ENCODE measurements around the gene TSPYL6. TPM values are rescaled to one million over a fixed set of nuclear protein-coding genes. Genes with fewer than 3 reads are reported as not detected.

TSPYL6 gene
- polyA plus RNA-seq (2011; rRNA removed) = not detected in 2 replicates
- polyA plus RNA-seq (2012; cell fraction: cytosol; rRNA removed) = not detected in 2 replicates
- polyA plus RNA-seq (2012; cell fraction: nucleus; rRNA removed) = not detected in 2 replicates
- not detected in 3 replicates for polyA plus RNA-seq (2017; fragmentation: RNase III; extraction: RNeasy Plus Mini Kit Qiagen cat#74134 plus additional on column Dnase treatment)
- polyA minus RNA-seq (2011; rRNA and poly(A)+ RNA removed) = not detected in 2 replicates

DNA sequence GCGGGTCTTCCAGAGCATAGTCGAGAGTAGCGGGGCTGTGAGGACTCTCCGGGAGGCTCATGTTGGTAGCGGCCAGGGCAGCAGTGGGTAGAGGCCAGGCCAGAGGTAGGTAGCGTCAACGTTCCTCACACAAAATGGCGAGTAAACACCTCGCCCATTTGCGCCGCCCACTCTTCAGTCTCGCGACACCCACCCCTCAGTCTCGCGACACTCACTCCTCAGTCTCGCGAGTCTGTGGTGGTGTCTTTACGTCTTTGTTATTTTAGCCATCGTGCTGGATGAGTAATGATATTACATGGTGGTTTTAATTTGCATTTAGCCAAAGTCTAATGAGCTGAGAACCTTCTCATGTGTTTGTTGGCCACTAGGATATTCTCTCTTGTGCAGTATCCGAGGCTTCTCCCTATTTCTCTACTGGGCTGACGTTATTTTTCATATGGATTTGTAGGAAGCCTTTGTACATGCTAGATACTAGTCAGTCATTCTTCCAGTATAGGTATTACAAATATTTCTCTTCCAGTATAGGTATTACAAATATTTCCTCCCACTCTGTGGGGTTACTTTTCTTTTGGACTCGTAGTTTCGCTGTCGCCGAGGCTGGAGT is at the start of gene TSPYL6:
TSS of gene TSPYL6 (minus strand) at position 139 of the 604 bp plus-strand sequence. CDS start at position 61, 78 bp downstream.
- Histone ChIP-seq H3K4me2 (no peak within 1 kb of the TSS), H3K9me3 (no peaks in the 10 kb centered on the region), H3K4me3 (no peak within 1 kb of the TSS), H3K4me1 (peaks cover under 1% of the 10 kb centered on the region; the same call in 2 of the 3 replicates), H3K27ac (no peak within 1 kb of the TSS)
- CTCF ChIA-PET = no interaction called here
- TF ChIP-seq POLR2A (IDR thresholded peaks at IDR 0.05; ENCODE audit: low read length) (no peak), POLR2AphosphoS2 (conservative IDR thresholded peaks at IDR 0.05; ENCODE audit: low read length) (no peak), FOXS1 (CRISPR knock-in tag; IDR thresholded peaks at IDR 0.05) (no peak), HOXB5 (CRISPR knock-in tag; IDR thresholded peaks at IDR 0.05) (no peak), FOSL2 (IDR thresholded peaks at IDR 0.05) (no peak), FOSL2 (CRISPR knock-in tag; IDR thresholded peaks at IDR 0.05) (no peak), KDM1A (IDR thresholded peaks at IDR 0.05; ENCODE audit: low read depth) (no peak), RFX5 (IDR thresholded peaks at IDR 0.05) (no peak), JUNB (IDR thresholded peaks at IDR 0.05) (no peak), RAD21 (conservative IDR thresholded peaks at IDR 0.05 in 1 of 2, IDR thresholded peaks at IDR 0.05 in 1 of 2) (no peak), RARB (CRISPR knock-in tag; IDR thresholded peaks at IDR 0.05) (no peak), BHLHE40 (IDR thresholded peaks at IDR 0.05; ENCODE audit: low read depth, low read length) (no peak)
- TF ChIP-seq, protein P1, sequence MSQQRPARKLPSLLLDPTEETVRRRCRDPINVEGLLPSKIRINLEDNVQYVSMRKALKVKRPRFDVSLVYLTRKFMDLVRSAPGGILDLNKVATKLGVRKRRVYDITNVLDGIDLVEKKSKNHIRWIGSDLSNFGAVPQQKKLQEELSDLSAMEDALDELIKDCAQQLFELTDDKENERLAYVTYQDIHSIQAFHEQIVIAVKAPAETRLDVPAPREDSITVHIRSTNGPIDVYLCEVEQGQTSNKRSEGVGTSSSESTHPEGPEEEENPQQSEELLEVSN (IDR thresholded peaks at IDR 0.05; ENCODE audit: borderline replicate concordance, low read depth) = no peak
- 85% methylated on average over 25 of the region's 25 CpGs for WGBS (ENCODE audit: missing lambda C conversion rate)
- POLR2A ChIA-PET = no interaction called here
- no peak for DNase-seq (ENCODE audit: low read depth in 1 of 2, low spot score in 1 of 2)
- no peak for FAIRE-seq
- no peak for ATAC-seq

DNA sequence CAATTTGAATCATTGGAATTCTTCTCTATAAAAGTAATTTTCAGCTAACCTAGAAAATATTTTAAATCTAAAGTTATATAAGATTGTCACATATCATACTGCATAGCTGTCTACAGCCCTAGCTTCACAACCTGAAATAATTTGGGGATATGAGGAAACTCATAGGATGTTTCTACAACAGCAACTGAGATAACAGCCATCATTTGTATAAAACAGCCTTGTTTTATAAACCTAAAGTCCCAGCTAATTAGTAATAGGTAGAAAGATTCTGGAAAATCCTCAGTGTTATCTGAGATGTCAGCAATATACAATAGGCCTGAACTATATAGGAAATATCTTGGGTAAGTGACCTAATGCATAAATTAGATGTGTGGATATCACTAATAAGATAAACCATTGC is 47.6 kb upstream of the TSPYL6 start:
- TF ChIP-seq CBX8 (IDR thresholded peaks at IDR 0.05) (no peak), HEYL (CRISPR knock-in tag; IDR thresholded peaks at IDR 0.05) (no peak), JUNB (IDR thresholded peaks at IDR 0.05) (no peak), HOXA7 (CRISPR knock-in tag; IDR thresholded peaks at IDR 0.05) (no peak), ZNF302 (CRISPR knock-in tag; IDR thresholded peaks at IDR 0.05) (no peak), MAFK (IDR thresholded peaks at IDR 0.05; ENCODE audit: partially characterized antibody) (no peak), POLR2A (IDR thresholded peaks at IDR 0.05; ENCODE audit: low read length) (no peak)
- TF ChIP-seq, protein P2, sequence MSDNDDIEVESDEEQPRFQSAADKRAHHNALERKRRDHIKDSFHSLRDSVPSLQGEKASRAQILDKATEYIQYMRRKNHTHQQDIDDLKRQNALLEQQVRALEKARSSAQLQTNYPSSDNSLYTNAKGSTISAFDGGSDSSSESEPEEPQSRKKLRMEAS (IDR thresholded peaks at IDR 0.05) = no peak
- TF ChIP-seq, protein P3, sequence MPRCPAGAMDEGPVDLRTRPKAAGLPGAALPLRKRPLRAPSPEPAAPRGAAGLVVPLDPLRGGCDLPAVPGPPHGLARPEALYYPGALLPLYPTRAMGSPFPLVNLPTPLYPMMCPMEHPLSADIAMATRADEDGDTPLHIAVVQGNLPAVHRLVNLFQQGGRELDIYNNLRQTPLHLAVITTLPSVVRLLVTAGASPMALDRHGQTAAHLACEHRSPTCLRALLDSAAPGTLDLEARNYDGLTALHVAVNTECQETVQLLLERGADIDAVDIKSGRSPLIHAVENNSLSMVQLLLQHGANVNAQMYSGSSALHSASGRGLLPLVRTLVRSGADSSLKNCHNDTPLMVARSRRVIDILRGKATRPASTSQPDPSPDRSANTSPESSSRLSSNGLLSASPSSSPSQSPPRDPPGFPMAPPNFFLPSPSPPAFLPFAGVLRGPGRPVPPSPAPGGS (IDR thresholded peaks at IDR 0.05) = no peak
- POLR2A ChIA-PET = no interaction called here
- no peak for FAIRE-seq

DNA sequence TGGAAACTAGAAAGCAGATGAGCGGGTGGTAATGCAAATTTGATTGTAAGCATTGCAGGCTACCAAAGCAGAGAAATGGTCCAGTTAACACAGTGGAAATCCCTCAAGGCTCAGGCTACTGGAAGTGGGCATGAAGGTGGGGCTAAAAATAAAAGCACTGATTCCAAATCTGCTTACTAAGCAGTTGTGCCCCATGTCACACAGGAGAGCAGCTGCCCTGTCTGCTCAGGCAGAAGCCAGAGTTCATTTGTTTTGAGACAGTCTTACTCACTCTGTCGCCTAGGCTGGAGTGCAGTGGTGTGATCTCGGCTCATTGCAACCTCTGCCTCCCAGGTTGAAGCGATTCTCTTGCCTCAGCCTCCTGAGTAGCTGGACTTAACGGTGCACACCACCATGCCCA is 42.5 kb upstream of the TSPYL6 start:
- TF ChIP-seq MAFK (IDR thresholded peaks at IDR 0.05; ENCODE audit: partially characterized antibody) (peak; percentile 91), HOXA7 (CRISPR knock-in tag; IDR thresholded peaks at IDR 0.05) (no peak), TFCP2L1 (CRISPR knock-in tag; IDR thresholded peaks at IDR 0.05) (no peak)
- Histone ChIP-seq H3K4me2 (no peak overlapping the region), H3K9me3 (no peaks in the 10 kb centered on the region), H3K27ac (no peak overlapping the region), H3K4me1 (0 out of 3 replicates have a peak, but pooled peaks cover 3% of the 10 kb centered on the region), H3K4me3 (no peak overlapping the region)
- ATAC-seq = no peak
- CTCF ChIA-PET = no interaction called here
- DNase-seq (ENCODE audit: low read depth in 1 of 2, low spot score in 1 of 2) = no peak
- 62% methylated on average over 5 of the region's 5 CpGs for WGBS (ENCODE audit: missing lambda C conversion rate)
- FAIRE-seq = no peak
- POLR2A ChIA-PET = no interaction called here

More for the DNA sequence above, 47.6 kb upstream of the TSPYL6 start:
- no peak overlapping the region for H3K4me3 ChIP-seq
- no peaks in the 10 kb centered on the region for H3K9me3 ChIP-seq
- H3K4me2 ChIP-seq = no peak overlapping the region
- H3K27ac ChIP-seq = no peak overlapping the region
- CTCF ChIA-PET = interaction anchor here (1.0 kb wide), 1 partner anchor 9 kb away, joined by 3 read pairs; no protein-coding TSS in a partner anchor
- DNase-seq (ENCODE audit: low read depth in 1 of 2, low spot score in 1 of 2) = no peak
- no peaks in the 10 kb centered on the region for H3K4me1 ChIP-seq
- ATAC-seq = no peak

Data from A549 (cell line).